Esophagus squamous epithelium (tissue), 4 donors: Measurements from ENCODE around the gene FHIT.

ENCODE experiments used
- POLR2A ChIP-seq, 4 donors: fragments of 450-650 bp; IDR thresholded peaks; one replicate each; pipeline ENCODE4 v1.6.1; 2017; ENCODE audit warnings: antibody characterized with exemption in 4 of 4, mild to moderate bottlenecking in 4 of 4, moderate library complexity in 3 of 4
- TF ChIP-seq, protein P1 (sequence below), 6 experiments: fragments of 450-650 bp in 4 of 6; fragments of 200-600 bp in 2 of 6; sonication (generic) in 2 of 6; IDR thresholded peaks; one replicate each; pipeline ENCODE4 v1.5.1; 2016 to 2019; ENCODE audit warnings: antibody characterized with exemption in 6 of 6, mild to moderate bottlenecking in 4 of 6, moderate library complexity in 4 of 6

DNA sequence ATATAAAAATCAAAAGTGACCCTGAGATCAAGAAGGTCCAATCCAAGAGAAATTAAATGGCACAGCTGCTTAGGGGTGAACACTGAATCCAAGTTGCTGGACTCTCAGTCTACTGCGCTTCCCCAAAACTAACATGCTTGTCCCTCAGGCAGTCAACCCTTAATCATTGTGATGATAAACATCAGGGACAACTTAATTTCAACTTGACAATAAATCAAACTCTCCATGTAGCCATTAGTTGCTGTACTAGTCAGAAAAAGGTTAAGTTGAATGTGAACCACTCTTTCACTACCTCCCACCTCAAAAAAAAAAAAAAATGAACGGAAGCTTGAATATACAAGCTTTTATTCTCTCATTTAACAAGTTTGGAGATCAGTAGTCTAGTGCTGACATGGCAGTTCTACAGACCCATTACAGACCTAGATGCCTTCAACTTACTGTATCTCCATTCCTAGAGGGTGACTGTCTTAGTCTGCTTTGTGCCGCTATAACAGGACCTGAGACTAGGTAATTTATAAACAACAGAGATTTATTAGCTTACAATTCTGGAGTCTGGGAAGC, 185.7 kb downstream of the FHIT start:
- TF ChIP-seq POLR2A (IDR thresholded peaks at IDR 0.05) = no peak
- TF ChIP-seq, protein P1, sequence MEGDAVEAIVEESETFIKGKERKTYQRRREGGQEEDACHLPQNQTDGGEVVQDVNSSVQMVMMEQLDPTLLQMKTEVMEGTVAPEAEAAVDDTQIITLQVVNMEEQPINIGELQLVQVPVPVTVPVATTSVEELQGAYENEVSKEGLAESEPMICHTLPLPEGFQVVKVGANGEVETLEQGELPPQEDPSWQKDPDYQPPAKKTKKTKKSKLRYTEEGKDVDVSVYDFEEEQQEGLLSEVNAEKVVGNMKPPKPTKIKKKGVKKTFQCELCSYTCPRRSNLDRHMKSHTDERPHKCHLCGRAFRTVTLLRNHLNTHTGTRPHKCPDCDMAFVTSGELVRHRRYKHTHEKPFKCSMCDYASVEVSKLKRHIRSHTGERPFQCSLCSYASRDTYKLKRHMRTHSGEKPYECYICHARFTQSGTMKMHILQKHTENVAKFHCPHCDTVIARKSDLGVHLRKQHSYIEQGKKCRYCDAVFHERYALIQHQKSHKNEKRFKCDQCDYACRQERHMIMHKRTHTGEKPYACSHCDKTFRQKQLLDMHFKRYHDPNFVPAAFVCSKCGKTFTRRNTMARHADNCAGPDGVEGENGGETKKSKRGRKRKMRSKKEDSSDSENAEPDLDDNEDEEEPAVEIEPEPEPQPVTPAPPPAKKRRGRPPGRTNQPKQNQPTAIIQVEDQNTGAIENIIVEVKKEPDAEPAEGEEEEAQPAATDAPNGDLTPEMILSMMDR (IDR thresholded peaks at IDR 0.05) = no peak
